Measurements from ENCODE around the gene AFF1. TPM values are rescaled to one million over a fixed set of nuclear protein-coding genes. Genes with fewer than 3 reads are reported as not detected.
A peak's percentile ranks its signal among the peaks of the same experiment; 100 is the strongest.

Gene AFF1
- total RNA-seq, 1 experiment from 2014 or later = 93.4 TPM

- peaks cover 78% of the 10 kb centered on the region for H3K4me1 Mint-ChIP-seq
- peak; percentile 82 for ATAC-seq
- H3K4me3 Mint-ChIP-seq = peak overlapping the region; percentile 68
- DNase-seq (ENCODE audit: low spot score) = peak; percentile 56
- peak overlapping the region; percentile 99 for H3K27ac Mint-ChIP-seq
- ChIA-PET POLR2A (interaction anchor here (0.5 to 3.2 kb wide), 7 partner anchors 9 to 47 kb away, joined by 3 to 53 read pairs (median 5); partner anchors contain the start of gene AFF1), CTCF (interaction anchor here (0.8 to 3.8 kb wide), 9 partner anchors 9 to 85 kb away, joined by 3 to 23 read pairs (median 3); partner anchors contain the start of gene AFF1)
- TF ChIP-seq, protein P1, sequence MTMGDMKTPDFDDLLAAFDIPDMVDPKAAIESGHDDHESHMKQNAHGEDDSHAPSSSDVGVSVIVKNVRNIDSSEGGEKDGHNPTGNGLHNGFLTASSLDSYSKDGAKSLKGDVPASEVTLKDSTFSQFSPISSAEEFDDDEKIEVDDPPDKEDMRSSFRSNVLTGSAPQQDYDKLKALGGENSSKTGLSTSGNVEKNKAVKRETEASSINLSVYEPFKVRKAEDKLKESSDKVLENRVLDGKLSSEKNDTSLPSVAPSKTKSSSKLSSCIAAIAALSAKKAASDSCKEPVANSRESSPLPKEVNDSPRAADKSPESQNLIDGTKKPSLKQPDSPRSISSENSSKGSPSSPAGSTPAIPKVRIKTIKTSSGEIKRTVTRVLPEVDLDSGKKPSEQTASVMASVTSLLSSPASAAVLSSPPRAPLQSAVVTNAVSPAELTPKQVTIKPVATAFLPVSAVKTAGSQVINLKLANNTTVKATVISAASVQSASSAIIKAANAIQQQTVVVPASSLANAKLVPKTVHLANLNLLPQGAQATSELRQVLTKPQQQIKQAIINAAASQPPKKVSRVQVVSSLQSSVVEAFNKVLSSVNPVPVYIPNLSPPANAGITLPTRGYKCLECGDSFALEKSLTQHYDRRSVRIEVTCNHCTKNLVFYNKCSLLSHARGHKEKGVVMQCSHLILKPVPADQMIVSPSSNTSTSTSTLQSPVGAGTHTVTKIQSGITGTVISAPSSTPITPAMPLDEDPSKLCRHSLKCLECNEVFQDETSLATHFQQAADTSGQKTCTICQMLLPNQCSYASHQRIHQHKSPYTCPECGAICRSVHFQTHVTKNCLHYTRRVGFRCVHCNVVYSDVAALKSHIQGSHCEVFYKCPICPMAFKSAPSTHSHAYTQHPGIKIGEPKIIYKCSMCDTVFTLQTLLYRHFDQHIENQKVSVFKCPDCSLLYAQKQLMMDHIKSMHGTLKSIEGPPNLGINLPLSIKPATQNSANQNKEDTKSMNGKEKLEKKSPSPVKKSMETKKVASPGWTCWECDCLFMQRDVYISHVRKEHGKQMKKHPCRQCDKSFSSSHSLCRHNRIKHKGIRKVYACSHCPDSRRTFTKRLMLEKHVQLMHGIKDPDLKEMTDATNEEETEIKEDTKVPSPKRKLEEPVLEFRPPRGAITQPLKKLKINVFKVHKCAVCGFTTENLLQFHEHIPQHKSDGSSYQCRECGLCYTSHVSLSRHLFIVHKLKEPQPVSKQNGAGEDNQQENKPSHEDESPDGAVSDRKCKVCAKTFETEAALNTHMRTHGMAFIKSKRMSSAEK (CRISPR knock-in tag; IDR thresholded peaks at IDR 0.05; ENCODE audit: borderline replicate concordance) = peak; percentile 30; the same call in 1 of the 2 replicates
- TF ChIP-seq TEAD1 (CRISPR knock-in tag; IDR thresholded peaks at IDR 0.05) = 0 out of 2 replicates have a peak, but pooled peaks have one; percentile 43
- TF ChIP-seq FOXK1 (CRISPR knock-in tag; IDR thresholded peaks at IDR 0.05) = peak; percentile 51; the same call in 1 of the 2 replicates
- TF ChIP-seq, protein P2, sequence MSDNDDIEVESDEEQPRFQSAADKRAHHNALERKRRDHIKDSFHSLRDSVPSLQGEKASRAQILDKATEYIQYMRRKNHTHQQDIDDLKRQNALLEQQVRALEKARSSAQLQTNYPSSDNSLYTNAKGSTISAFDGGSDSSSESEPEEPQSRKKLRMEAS (CRISPR knock-in tag; IDR thresholded peaks at IDR 0.05) = 0 out of 2 replicates have a peak, but pooled peaks have one; percentile 22
- no peak for TF ChIP-seq CREM (CRISPR knock-in tag; IDR thresholded peaks at IDR 0.05)
- TF ChIP-seq HMGXB4 (CRISPR knock-in tag; IDR thresholded peaks at IDR 0.05) = no peak
- TF ChIP-seq, protein P3, sequence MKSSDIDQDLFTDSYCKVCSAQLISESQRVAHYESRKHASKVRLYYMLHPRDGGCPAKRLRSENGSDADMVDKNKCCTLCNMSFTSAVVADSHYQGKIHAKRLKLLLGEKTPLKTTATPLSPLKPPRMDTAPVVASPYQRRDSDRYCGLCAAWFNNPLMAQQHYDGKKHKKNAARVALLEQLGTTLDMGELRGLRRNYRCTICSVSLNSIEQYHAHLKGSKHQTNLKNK (CRISPR knock-in tag; IDR thresholded peaks at IDR 0.05) = peak; percentile 96
- TF ChIP-seq FOXP4 (CRISPR knock-in tag; IDR thresholded peaks at IDR 0.05) = peak; percentile 46; the same call in 1 of the 2 replicates
- H3K27me3 Mint-ChIP-seq (ENCODE audit: low read depth) = no peaks in the 10 kb centered on the region
- no peaks in the 10 kb centered on the region for H3K9me3 Mint-ChIP-seq
- peaks cover 16% of the 10 kb centered on the region for H3K36me3 Mint-ChIP-seq
Observed at GRCh38 chr4:86959588-86960500, 25.0 kb downstream of the AFF1 start.

- H3K27me3 Mint-ChIP-seq (ENCODE audit: low read depth) = no peaks in the 10 kb centered on the region
- H3K4me3 Mint-ChIP-seq = peak overlapping the region; percentile 68
- H3K9me3 Mint-ChIP-seq = no peaks in the 10 kb centered on the region
- peaks cover 14% of the 10 kb centered on the region for H3K36me3 Mint-ChIP-seq
- H3K27ac Mint-ChIP-seq = peak overlapping the region; percentile 99
- ChIA-PET POLR2A (interaction anchor here (0.5 to 3.2 kb wide), 7 partner anchors 9 to 46 kb away, joined by 3 to 53 read pairs (median 5); partner anchors contain the start of gene AFF1), CTCF (interaction anchor here (0.6 to 3.8 kb wide), 10 partner anchors 10 to 307 kb away, joined by 3 to 23 read pairs (median 3); partner anchors contain the start of gene AFF1)
- DNase-seq (ENCODE audit: low spot score) (no peak), ATAC-seq (peak; percentile 6; the same call in 1 of the 2 replicates)
- peaks cover 71% of the 10 kb centered on the region for H3K4me1 Mint-ChIP-seq
- TF ChIP-seq RELA (CRISPR knock-in tag; IDR thresholded peaks at IDR 0.05; ENCODE audit: borderline replicate concordance) (no peak), ERG (CRISPR knock-in tag; IDR thresholded peaks at IDR 0.05) (no peak), ATF2 (CRISPR knock-in tag; IDR thresholded peaks at IDR 0.05; ENCODE audit: borderline replicate concordance, low read depth) (no peak), MXD4 (CRISPR knock-in tag; IDR thresholded peaks at IDR 0.05; ENCODE audit: borderline replicate concordance) (no peak)
- TF ChIP-seq, protein P4, sequence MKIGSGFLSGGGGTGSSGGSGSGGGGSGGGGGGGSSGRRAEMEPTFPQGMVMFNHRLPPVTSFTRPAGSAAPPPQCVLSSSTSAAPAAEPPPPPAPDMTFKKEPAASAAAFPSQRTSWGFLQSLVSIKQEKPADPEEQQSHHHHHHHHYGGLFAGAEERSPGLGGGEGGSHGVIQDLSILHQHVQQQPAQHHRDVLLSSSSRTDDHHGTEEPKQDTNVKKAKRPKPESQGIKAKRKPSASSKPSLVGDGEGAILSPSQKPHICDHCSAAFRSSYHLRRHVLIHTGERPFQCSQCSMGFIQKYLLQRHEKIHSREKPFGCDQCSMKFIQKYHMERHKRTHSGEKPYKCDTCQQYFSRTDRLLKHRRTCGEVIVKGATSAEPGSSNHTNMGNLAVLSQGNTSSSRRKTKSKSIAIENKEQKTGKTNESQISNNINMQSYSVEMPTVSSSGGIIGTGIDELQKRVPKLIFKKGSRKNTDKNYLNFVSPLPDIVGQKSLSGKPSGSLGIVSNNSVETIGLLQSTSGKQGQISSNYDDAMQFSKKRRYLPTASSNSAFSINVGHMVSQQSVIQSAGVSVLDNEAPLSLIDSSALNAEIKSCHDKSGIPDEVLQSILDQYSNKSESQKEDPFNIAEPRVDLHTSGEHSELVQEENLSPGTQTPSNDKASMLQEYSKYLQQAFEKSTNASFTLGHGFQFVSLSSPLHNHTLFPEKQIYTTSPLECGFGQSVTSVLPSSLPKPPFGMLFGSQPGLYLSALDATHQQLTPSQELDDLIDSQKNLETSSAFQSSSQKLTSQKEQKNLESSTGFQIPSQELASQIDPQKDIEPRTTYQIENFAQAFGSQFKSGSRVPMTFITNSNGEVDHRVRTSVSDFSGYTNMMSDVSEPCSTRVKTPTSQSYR (CRISPR knock-in tag; IDR thresholded peaks at IDR 0.05) = no peak
- TF ChIP-seq, protein P5, sequence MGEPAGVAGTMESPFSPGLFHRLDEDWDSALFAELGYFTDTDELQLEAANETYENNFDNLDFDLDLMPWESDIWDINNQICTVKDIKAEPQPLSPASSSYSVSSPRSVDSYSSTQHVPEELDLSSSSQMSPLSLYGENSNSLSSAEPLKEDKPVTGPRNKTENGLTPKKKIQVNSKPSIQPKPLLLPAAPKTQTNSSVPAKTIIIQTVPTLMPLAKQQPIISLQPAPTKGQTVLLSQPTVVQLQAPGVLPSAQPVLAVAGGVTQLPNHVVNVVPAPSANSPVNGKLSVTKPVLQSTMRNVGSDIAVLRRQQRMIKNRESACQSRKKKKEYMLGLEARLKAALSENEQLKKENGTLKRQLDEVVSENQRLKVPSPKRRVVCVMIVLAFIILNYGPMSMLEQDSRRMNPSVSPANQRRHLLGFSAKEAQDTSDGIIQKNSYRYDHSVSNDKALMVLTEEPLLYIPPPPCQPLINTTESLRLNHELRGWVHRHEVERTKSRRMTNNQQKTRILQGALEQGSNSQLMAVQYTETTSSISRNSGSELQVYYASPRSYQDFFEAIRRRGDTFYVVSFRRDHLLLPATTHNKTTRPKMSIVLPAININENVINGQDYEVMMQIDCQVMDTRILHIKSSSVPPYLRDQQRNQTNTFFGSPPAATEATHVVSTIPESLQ (CRISPR knock-in tag; IDR thresholded peaks at IDR 0.05) = no peak
Observed at GRCh38 chr4:86960557-86960961, 25.7 kb downstream of the AFF1 start.

All from WTC11 (cell line).